ENCODE data around the gene MEN1. TPM values are rescaled to one million over a fixed set of nuclear protein-coding genes. Genes with fewer than 3 reads are reported as not detected.
A peak's percentile ranks its signal among the peaks of the same experiment; 100 is the strongest.
"Not testable (repeated sequence)": the region's sequence is repeated elsewhere in the genome, so short reads cannot be mapped to it uniquely, and the experiment has no call there.

Gene MEN1
- total RNA-seq, 1 experiment from 2014 or later, result 18.6 TPM

DNA sequence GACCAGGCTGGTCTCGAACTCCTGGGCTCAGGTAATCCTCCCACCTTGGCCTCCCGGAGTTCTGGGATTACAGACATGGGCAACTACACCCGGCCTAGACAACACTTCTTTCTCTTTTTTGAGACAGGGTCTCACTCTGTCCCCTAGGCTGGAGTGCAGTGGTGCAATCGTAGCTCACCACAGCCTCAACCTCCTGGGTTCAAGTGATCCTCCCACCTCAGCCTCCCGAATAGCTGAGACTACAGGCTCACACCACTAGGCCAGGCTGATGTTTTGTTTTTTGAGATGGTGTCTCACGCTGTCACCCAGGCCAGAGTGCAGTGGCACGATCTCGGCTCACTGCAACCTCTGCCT, 35.4 kb upstream of the MEN1 start:
- DNase-seq (ENCODE audit: low read depth), result not testable (repeated sequence)

DNA sequence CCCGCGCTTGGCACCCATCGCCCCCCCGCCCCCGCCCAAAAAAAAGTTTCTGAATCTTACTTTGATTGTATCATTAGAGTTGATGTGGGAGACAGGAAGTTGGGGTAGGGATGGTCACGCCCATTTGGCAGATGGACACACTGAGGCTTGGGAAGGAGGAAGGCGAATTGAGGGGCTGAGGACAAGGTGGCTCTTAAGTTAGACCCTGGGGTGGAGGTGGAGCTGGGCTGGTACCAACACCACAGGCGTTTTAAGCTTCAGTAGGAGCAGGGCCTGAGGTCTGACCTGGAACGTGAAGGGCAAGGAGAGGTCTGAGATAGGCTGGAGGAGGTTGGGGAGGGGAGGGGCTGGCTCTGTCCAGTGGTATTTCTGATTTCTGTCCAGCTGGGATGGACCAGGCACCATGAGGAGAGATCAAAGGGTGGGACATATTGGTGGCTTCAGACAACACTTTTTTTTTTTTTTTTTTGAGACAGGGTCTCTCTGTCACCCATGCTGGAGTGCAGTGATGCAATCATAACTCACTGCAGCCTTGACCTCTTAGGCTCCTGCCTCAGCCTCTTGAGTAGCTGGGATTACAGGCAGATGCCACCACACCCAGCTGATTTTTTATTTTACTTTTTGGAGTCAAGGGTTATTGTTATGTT, 34.9 kb upstream of the MEN1 start:
- DNase-seq (ENCODE audit: low read depth), result no peak

GRCh38 chr11:64844330-64845128, 34.2 kb upstream of the MEN1 start, which contains the start of gene CDC42BPG:
Gene CDC42BPG, minus strand, starts transcription at chr11:64844653. Its CDS starts 84 bp downstream, at chr11:64844569.
- DNase-seq (ENCODE audit: low read depth), result peak; percentile 50

- no peak for DNase-seq (ENCODE audit: low read depth)
Measured at GRCh38 chr11:64843686-64844329, 33.5 kb upstream of the MEN1 start.

DNA sequence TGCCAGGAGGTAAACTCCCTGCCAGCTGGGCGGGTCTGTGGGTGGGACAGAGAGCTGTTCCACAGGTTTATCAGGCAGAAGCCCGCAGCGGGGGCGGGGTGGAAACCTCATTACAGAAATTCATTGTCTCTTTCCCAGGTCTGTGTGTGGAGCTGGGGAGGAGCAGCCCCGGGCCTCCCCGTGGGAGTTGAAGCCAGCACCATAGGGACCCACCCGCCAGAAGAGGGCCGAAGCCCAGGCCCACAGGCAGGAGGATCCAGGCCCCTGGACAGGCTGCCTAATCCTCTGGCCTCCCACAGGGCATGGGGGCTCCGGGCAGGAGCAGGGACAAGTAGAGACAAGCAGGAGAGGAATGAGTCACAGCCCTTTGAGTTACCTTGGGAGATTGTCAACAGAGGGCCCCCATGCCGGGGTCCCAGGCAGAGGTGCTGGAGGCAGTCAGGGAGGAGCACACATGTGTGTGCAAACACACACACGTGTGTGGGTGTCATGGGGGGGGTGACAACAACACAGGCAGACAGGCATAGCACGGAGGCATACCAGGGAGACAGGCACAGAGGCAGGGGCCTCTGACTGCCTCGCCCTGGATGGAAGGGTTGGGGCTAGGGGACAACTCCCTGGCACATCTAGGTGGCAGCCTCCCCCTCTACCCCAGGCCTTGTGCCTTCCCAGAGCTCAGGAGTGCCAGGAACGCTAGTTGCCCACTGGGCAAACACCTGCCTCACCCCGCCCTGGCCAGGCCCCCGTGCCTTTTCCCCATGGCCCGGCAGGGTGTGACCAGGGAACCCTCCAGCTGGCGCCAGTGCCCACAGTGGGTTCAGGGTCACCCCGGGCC, 32.7 kb upstream of the MEN1 start:
- DNase-seq (ENCODE audit: low read depth), result peak; percentile 63

DNA sequence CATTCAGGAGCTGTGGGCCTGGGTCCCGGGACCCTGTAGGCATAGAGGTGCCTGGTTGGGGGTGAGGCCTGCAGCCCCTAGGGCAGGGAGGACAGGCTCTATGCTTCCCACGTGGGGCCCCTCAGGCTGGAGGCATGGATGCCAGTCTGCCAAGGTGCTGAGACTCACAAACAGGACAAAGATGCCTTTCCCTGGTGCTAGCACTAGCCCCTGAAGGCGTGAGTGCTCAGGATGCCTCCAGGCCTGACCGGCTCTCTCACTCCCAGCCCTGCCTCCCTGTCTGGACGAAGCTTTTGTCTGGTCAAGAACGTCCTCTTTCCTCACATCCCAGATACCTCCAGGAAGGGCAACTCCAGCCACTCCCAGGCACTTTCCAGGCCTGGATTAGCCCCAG, 32.0 kb upstream of the MEN1 start:
- no peak for DNase-seq (ENCODE audit: low read depth)

GRCh38 chr11:64841592-64842365, 31.4 kb upstream of the MEN1 start:
- no peak for DNase-seq (ENCODE audit: low read depth)

GRCh38 chr11:64839887-64840782, 29.8 kb upstream of the MEN1 start:
- DNase-seq (ENCODE audit: low read depth), result no peak

GRCh38 chr11:64839335-64839734, 29.0 kb upstream of the MEN1 start:
- no peak for DNase-seq (ENCODE audit: low read depth)

DNA sequence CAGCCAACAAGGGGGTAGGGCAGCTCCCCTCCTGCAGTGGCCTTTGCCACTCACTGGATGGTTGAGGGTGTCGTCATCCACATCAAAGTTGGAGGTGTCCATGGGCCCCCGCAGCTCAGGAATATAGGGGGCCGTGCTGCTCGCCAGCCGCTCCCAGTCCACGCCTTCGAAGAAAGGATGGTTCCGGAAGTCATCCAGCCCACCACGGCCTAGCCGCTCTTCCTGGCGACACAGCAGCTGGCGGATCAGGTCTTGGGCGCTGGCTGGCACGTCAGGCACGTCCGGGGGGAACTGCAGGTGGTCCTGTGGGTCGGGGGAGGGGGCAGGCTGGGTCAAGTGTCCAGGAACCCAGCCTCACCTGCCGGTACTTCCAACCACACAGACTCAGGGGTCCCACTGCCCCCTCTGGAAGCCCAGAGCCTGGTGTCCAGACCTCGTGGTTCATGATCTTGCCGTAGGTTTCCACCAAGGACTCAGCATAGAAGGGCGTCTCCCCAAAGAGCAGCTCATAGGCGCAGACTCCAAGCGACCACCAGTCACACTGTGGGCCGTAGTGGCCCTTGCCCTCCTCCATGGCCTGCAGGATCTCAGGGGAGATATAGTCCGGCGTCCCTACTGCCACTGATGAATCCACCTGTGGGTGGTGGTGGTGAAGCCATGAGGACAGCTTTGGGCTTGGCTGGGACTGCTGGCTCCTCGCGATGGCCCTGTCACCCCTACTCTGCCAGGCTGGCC, 28.4 kb upstream of the MEN1 start:
- no peak for DNase-seq (ENCODE audit: low read depth)

DNA sequence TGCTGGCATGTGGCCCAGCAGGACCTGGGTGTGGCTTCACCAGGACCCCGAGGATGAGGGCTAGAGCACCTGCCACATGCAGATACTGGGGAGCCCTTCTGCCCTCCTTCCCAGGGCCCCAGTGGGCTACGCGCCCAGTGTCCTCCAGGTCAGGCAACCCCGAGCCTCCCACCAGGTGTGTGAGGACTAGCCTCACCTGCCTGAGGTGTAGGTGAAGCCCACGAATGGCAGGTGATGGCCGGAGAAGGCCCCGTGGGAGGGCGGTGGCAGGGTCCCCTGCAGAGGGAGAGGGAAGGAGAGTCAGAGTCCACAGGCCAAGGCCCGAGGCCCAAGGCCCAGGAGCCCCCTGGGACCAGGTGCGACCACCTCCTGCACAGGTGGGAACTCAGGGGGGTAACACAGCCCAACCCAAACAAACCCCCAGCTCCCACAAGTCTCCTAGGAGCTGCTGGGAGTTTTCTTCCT, 27.6 kb upstream of the MEN1 start:
- DNase-seq (ENCODE audit: low read depth), result no peak

GRCh38 chr11:64836448-64837072, 26.2 kb upstream of the MEN1 start:
- no peak for DNase-seq (ENCODE audit: low read depth)

- no peak for DNase-seq (ENCODE audit: low read depth)
Measured at GRCh38 chr11:64835616-64836447, 25.5 kb upstream of the MEN1 start.

GRCh38 chr11:64834723-64835615, 24.6 kb upstream of the MEN1 start:
- peak; percentile 86 for DNase-seq (ENCODE audit: low read depth)

- DNase-seq (ENCODE audit: low read depth), result no peak
Measured at GRCh38 chr11:64834031-64834722, 23.8 kb upstream of the MEN1 start.

- no peak for DNase-seq (ENCODE audit: low read depth)
Measured at GRCh38 chr11:64833509-64833908, 23.2 kb upstream of the MEN1 start.

Measured in M059J (cell line).